Measurements from ENCODE around the gene SEMA6C.

SEMA6C gene

GRCh38 chr1:151158751-151159251 is 12.4 kb upstream of the SEMA6C start:
- no peak for DNase-seq (ENCODE audit: extremely low read depth, low read depth)
- no peak overlapping the region for H3K4me3 ChIP-seq (replicated peaks; ENCODE audit: low read depth, low read length)
- no peak for TF ChIP-seq CTCF (IDR thresholded peaks at IDR 0.05; ENCODE audit: low read depth, low read length, missing control alignments)

DNA sequence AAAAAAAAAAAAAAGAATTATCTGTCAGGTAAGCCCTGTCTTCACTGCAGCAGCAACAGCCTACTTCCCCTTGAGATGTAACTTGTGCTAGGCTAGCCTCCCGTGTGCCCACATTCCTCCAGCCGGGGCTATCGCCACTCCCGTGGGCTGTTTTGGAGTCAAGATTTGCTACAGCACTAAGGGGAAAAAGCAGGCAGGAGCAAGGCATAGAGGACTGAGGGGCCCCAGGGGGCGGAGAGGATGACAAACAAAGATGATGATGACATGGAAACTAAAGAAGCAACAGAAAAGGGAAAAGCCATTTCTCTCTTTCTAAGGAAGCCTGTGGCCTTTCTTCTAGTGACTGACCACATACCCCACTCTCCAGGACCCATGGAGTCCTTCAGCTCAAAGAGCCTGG is 11.9 kb upstream of the SEMA6C start:
- H3K4me3 ChIP-seq (replicated peaks; ENCODE audit: low read depth, low read length): no peak overlapping the region
- no peak for TF ChIP-seq CTCF (IDR thresholded peaks at IDR 0.05; ENCODE audit: low read depth, low read length, missing control alignments)
- no peak for DNase-seq (ENCODE audit: extremely low read depth, low read depth)

GRCh38 chr1:151157067-151157531 is 10.7 kb upstream of the SEMA6C start:
- H3K4me3 ChIP-seq (replicated peaks; ENCODE audit: low read depth, low read length): no peak overlapping the region
- no peak for DNase-seq (ENCODE audit: extremely low read depth, low read depth)

DNA sequence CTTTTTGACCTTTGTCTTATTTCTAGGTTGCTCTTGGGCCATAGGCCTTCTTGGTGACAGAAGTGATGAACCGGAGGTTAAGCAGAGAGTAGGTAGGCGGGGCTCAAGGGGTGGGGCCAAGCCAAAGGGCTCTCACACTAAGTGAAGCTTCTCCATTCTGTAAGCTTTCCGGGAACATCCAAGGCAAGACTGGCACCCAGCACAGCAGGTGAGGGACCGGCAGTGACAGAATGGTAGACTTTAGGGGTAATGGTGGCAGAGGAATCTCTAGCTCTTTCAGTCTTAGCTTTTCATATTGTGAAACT is 10.0 kb upstream of the SEMA6C start, which contains the start of gene TNFAIP8L2:
Gene TNFAIP8L2, plus strand, starts transcription at position 135 of the 305 bp plus-strand sequence. CDS start 2,049 bp downstream, outside the sequence.
- no peak for DNase-seq (ENCODE audit: extremely low read depth, low read depth)
- H3K4me3 ChIP-seq (replicated peaks; ENCODE audit: low read depth, low read length): no peak within 1 kb of the TSS

More at GRCh38 chr1:151157067-151157531, 10.7 kb upstream of the SEMA6C start:
- no peak for TF ChIP-seq CTCF (IDR thresholded peaks at IDR 0.05; ENCODE audit: low read depth, low read length, missing control alignments)

DNA sequence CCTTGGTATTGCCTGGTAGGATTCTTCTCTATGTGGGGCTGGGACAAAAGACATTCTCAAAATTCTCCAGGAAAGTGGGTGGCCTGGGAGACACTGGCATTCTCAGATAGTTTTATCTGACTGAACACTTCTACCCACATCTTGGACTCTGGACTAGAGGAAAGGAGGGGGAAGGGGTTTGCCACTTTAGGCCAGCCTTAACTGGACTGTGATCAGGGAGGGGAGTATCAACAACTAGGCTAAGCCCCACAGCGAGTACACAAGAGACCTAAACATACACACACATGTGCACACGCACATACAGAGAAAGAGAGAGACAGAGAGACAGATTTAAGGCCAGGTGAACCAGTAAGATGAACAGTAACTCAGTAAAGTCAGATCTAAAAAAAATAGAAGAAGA is 1.2 kb upstream of the SEMA6C start:
- no peak for DNase-seq (ENCODE audit: extremely low read depth, low read depth)
- no peak overlapping the region for H3K4me3 ChIP-seq (replicated peaks; ENCODE audit: low read depth, low read length)
- TF ChIP-seq CTCF (IDR thresholded peaks at IDR 0.05; ENCODE audit: low read depth, low read length, missing control alignments): no peak

More for the DNA sequence above, 10.0 kb upstream of the SEMA6C start, which contains the start of gene TNFAIP8L2:
- TF ChIP-seq CTCF (IDR thresholded peaks at IDR 0.05; ENCODE audit: low read depth, low read length, missing control alignments): no peak

DNA sequence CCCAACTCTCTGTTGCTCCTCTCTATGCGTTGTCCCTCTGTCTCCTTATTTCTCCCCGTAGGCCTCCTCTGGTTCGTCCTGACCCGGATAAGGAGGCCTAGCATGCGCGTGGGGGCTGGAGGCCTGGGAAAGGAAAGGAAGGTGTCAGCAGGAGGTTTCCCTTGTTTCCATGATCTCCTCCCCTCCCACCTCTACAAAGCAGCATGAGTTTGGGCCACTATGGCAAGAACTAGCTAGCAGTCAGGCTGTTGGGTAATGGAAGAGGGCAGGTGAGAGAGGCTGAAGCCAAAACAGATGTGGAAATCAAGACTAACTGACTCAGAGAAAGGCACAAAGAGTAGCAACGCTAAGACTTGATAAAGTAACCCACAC is 687 bp upstream of the SEMA6C start:
- DNase-seq (ENCODE audit: extremely low read depth, low read depth): no peak
- TF ChIP-seq CTCF (IDR thresholded peaks at IDR 0.05; ENCODE audit: low read depth, low read length, missing control alignments): no peak
- H3K4me3 ChIP-seq (replicated peaks; ENCODE audit: low read depth, low read length): peak overlapping the region; percentile 51

- no peak for TF ChIP-seq CTCF (IDR thresholded peaks at IDR 0.05; ENCODE audit: low read depth, low read length, missing control alignments)
- peak overlapping the region; percentile 51 for H3K4me3 ChIP-seq (replicated peaks; ENCODE audit: low read depth, low read length)
- DNase-seq (ENCODE audit: extremely low read depth, low read depth): no peak
These were observed 389 bp downstream of the SEMA6C start for GRCh38 chr1:151146072-151146411.
